Stimulated activated effector memory CD8-positive, alpha-beta T cell treated with anti-CD3 and anti-CD28 coated beads, Interleukin-12 subunit alpha, Interleukin-12 subunit beta, amount 100 ng/mL, for 72 hours (primary cell): ENCODE measurements around the gene TBC1D22A.
A peak's percentile ranks its signal among the peaks of the same experiment; 100 is the strongest.

Experiments
- ATAC-seq: fragments of 150-1000 bp; cut with Tn5 transposase; 2 replicates; pipeline ENCODE4 v1.10.0; 2021
- DNase-seq, 2 donors: peaks; one replicate each; pipeline ENCODE4 v3.0.0; 2021 to 2022; ENCODE audit warnings: low spot score in 2 of 2
- H3K27ac Mint-ChIP-seq: one replicate; pipeline ENCODE4 v1.8.0; 2022; ENCODE audit warnings: mild to moderate bottlenecking, mixed read lengths
- H3K36me3 Mint-ChIP-seq: one replicate; pipeline ENCODE4 v1.8.0; 2022; ENCODE audit warnings: mild to moderate bottlenecking, mixed read lengths
- H3K4me1 Mint-ChIP-seq: one replicate; pipeline ENCODE4 v1.8.0; 2022; ENCODE audit warnings: mixed read lengths
- H3K4me3 Mint-ChIP-seq: one replicate; pipeline ENCODE4 v1.8.0; 2022; ENCODE audit warnings: mild to moderate bottlenecking, mixed read lengths
- H3K9me3 Mint-ChIP-seq: one replicate; pipeline ENCODE4 v1.8.0; 2022; ENCODE audit warnings: mixed read lengths

TBC1D22A gene

DNA sequence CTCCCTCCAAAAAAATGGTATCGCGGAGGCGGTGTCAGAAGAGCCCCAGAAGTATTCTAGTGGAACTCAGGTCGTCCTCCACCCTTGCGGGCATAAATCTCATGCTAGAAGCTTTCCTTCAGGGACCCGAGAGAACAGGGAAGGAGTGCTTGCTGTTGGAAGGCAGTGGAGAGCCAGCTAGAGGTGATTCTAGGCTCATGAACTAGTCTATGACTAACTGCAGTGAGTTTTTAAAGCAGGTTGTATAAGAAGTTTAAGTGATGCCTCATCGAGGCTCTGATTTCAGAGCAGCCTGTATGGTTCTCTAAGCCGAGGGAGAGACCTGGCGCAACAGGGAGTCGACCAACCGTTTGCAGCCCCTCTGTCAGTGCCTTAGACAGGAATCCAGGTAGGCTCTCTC is 85.7 kb downstream of the TBC1D22A start:
- Mint-ChIP-seq H3K27ac (no peak overlapping the region), H3K36me3 (peaks cover 52% of the 10 kb centered on the region), H3K4me1 (peaks cover 73% of the 10 kb centered on the region), H3K9me3 (no peaks in the 10 kb centered on the region), H3K4me3 (no peak overlapping the region)
- no peak for DNase-seq
- ATAC-seq, result no peak

DNA sequence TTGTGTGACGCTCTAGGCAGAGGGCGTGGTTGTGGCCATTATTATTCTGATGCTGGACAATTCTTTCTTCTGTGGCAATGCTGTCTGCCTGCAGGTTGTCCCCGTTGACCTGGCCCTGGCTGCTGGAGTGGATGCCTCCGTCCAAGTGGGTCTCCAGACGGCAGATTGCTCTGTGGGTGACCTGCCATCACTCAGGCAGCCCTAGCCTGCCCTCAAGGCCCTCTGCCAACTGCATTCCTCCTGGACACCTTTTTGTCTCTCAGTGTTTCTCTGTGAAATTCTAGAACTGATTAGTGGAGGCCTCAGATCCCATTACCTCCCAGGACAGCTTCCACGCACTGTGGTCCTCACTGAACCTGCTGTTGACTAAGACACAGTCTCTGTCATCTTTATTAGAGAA is 86.7 kb downstream of the TBC1D22A start:
- Mint-ChIP-seq H3K9me3 (no peaks in the 10 kb centered on the region), H3K4me3 (no peak overlapping the region), H3K36me3 (peaks cover 55% of the 10 kb centered on the region), H3K4me1 (peaks cover 72% of the 10 kb centered on the region), H3K27ac (no peak overlapping the region)
- ATAC-seq (no peak), DNase-seq (no peak)

DNA sequence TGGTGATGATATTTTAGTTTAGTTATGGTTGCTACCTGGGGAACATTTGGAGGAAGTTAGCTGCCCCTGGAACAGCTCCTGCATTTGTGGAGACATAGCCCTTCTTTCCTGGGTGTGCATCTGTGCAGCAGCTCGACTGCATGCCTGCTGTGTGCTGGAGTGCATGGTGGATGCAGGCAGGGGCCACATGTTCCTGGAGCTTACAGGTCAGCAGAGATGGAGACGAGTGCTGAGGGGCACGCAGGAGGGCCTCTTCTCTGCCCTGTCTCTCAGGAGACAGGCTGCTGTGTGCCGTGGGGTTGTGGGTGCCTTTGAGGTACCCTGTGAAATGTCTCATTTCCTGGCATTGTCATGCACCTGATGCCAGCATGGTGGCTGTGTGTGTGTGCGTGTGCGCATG is 87.5 kb downstream of the TBC1D22A start:
- no peak overlapping the region for H3K27ac Mint-ChIP-seq
- ATAC-seq (no peak), DNase-seq (no peak)
- peaks cover 58% of the 10 kb centered on the region for H3K36me3 Mint-ChIP-seq
- no peaks in the 10 kb centered on the region for H3K9me3 Mint-ChIP-seq
- H3K4me3 Mint-ChIP-seq, result no peak overlapping the region
- H3K4me1 Mint-ChIP-seq, result peaks cover 70% of the 10 kb centered on the region

DNA sequence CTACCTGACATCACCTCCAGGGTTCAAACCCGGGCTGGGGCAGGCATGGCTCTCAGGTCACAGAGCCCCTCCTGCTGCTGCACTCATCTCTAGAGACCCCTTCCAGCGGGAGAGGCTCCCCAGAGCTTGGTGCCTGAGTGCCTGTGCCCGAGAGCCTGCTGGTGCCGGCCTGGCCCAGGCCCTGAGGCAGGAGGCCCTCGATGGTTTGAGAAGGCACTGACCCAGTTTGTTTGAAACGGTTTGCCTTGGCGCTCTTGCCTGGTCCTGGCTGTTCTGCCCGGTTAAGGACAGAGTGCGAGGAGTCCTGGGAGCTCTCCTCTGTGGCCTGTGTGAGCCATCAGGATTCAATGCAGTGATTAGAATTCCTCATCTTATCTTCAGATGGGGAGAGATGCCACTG is 88.9 kb downstream of the TBC1D22A start:
- Mint-ChIP-seq H3K27ac (peak overlapping the region; percentile 14), H3K9me3 (no peaks in the 10 kb centered on the region), H3K4me3 (no peak overlapping the region), H3K36me3 (peaks cover 55% of the 10 kb centered on the region), H3K4me1 (peaks cover 72% of the 10 kb centered on the region)
- no peak for ATAC-seq
- no peak for DNase-seq

DNA sequence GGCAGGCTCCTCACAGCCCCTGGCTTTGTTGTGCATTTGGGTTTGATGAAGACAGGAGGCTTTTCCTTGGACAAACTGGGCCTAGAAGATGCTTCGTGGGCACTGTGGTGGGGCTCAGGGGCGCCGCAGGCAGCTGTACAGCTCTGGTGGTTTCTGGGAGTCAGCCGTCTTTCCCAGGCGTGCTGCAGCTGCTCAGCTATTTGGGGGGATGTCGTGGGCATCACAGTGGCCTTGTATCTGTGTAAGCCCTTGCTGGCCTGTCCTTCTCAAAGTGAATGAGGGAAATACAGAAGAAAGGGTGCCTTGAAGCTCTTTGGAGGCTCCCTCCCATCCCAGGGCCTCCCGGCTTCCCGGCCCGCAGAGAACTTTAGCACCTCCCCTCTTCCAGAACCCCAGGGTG is 89.5 kb downstream of the TBC1D22A start:
- H3K27ac Mint-ChIP-seq, result peak overlapping the region; percentile 14
- ATAC-seq (no peak), DNase-seq (no peak)
- H3K4me3 Mint-ChIP-seq, result no peak overlapping the region
- H3K36me3 Mint-ChIP-seq, result peaks cover 48% of the 10 kb centered on the region
- H3K9me3 Mint-ChIP-seq, result no peaks in the 10 kb centered on the region
- peaks cover 66% of the 10 kb centered on the region for H3K4me1 Mint-ChIP-seq

DNA sequence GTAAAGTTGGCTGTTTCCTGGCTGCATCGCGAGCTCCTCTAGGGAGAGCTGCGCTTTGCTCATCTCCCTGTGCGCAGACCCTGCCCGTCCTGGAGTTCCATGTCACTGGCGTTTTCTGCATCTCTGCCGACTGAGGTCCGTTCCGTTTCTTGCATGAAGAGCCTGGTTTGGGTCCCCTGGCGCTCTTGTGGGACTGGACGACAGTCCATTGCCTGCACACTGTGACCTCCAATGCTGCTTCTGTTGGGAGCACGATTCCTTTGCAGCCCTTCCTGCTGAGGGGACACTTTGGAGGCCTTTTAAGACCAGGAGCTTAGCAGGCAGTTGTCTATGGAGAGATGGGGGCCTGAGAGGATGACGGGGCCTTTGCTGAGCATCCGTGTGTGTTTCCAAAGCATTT is 90.3 kb downstream of the TBC1D22A start:
- peaks cover 58% of the 10 kb centered on the region for H3K4me1 Mint-ChIP-seq
- peaks cover 40% of the 10 kb centered on the region for H3K36me3 Mint-ChIP-seq
- H3K4me3 Mint-ChIP-seq, result no peak overlapping the region
- DNase-seq (no peak), ATAC-seq (no peak)
- peak overlapping the region; percentile 14 for H3K27ac Mint-ChIP-seq
- no peaks in the 10 kb centered on the region for H3K9me3 Mint-ChIP-seq

DNA sequence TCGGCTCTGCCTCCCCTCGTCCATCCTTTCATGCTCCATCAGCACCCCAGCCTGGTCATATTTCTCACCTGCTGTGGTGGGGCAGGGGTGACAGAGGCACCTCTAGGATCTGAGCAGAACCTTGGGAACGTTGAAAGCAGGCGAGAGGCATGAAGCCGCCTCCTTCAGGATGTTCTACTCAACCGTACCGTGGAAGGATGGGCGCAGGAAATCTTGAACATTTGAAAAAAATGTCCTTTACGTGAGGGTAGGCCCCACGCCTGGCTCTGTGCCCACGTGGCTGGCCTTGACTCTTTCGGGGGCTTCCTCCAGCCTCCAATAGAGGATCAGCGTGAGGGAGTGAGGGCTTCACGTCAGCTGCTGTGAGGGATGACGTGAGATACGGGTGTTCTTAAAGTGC is 90.7 kb downstream of the TBC1D22A start:
- peaks cover 54% of the 10 kb centered on the region for H3K4me1 Mint-ChIP-seq
- H3K4me3 Mint-ChIP-seq, result no peak overlapping the region
- H3K36me3 Mint-ChIP-seq, result peaks cover 39% of the 10 kb centered on the region
- H3K9me3 Mint-ChIP-seq, result no peaks in the 10 kb centered on the region
- no peak overlapping the region for H3K27ac Mint-ChIP-seq
- ATAC-seq (no peak), DNase-seq (no peak)

DNA sequence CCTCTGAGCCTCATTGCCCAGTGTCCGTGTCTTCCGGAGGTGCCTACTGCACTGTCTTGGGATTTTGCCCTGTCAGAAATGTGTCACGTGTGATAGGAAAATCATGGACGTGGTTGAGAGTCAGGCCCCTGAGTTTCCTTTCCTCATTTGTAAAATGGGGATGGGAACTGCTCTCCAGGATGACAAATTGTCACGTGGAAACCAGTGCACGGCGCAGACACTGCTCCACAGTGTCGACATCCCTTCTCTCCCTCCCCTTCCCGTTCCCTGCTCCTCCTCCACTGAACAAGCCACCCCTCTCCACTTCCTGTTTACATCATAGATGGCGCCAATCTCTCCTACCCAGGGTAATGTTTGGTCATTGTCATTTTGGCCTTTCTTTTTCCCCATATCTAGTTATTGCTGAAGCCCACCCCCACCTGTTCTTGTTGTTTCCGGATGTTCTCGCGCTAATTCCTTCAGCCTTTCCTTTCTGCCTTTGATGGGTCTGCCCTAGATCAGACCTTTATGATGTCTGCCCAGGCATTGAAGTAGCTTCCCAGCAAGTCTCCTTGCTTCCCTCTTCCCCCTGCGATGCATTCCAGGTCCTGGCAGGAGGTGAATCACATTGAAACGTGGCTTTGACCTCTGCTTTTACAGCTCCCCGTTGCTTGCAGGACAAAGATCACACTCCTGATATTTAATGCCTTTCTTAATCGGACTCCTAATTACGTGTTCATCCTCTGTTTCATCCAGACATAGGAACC is 91.8 kb downstream of the TBC1D22A start:
- ATAC-seq (no peak), DNase-seq (no peak)
- Mint-ChIP-seq H3K27ac (peak overlapping the region; percentile 79), H3K9me3 (no peaks in the 10 kb centered on the region), H3K36me3 (peaks cover 28% of the 10 kb centered on the region), H3K4me3 (no peak overlapping the region), H3K4me1 (peaks cover 49% of the 10 kb centered on the region)

DNA sequence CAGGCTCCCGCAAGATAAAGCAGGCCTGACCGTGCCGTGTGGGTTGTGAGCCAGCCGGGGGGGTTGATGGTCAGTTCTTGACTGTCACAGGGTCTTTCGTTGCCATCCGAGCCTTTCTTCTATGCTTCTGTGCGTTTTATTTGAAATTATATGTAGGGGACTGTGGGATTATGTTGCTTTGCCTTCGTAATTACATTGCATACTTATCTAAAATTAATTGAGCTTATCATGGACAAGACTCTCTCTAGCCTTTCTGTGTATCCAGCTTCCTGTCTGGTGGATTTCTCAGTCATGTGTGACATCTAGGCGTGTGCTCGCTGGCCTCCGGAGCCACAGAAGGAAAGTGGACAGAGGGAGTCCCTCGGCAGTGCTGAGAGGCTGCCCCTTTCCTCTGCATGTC is 93.2 kb downstream of the TBC1D22A start:
- Mint-ChIP-seq H3K27ac (no peak overlapping the region), H3K9me3 (no peaks in the 10 kb centered on the region), H3K36me3 (peaks cover 15% of the 10 kb centered on the region), H3K4me3 (no peak overlapping the region), H3K4me1 (peaks cover 47% of the 10 kb centered on the region)
- ATAC-seq (no peak), DNase-seq (no peak)

DNA sequence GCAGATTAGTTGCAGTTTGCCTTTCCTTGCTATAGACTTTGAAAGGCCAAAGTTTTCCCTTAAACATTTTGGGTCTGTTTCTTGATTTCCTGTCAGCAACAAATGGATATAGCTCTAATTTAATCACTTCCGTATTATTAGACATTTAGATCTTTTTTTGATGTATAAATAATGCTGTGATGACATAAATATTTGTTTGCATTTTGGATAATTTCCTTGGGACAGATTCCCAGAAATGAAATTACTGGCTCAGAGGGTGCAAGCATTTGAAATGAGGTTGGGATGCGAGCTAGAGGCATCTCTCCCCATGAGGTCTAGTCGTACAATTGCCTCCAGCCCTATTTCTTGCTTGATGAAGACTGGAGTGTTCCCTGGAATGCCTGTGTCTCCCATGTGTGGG is 94.2 kb downstream of the TBC1D22A start:
- no peak overlapping the region for H3K27ac Mint-ChIP-seq
- no peak for ATAC-seq

DNA sequence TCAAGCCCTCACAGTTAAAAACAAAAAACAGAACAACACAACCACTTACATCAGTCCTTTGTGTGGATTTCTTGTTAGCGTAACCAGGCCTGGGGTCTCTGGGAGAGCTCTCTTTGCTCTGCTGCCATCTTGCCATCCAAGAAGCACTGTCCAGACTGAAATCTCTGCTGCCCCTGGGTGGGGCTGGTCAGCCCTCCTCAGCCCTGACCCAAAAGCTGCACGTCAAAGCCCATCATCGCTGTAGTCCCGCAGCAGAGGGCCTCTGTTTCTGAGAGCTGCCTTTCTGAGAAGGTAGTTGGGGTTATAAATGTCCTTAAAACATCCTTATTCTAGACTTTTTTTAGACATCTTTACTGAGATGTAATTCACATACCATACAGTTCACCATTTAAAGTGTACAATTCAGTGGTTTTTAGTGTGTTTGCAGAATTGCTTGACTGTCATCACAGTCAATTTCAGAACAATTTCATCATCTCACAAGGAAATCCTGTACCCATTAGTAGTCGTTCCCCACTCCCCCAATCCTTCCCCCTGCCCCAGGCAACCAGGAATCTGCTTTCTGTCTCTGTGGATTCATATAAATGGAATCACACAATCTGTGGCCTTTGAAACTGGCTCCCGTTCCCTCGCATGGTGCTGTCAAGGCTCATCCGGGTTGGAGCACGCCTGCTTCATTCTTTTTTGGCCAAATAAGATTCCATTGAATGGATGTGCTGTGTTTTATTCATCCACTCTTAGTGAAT is 94.9 kb downstream of the TBC1D22A start:
- Mint-ChIP-seq H3K4me3 (no peak overlapping the region), H3K36me3 (peaks cover 6% of the 10 kb centered on the region), H3K9me3 (no peaks in the 10 kb centered on the region), H3K27ac (no peak overlapping the region), H3K4me1 (peaks cover 43% of the 10 kb centered on the region)
- ATAC-seq (no peak), DNase-seq (peak in 1 of 2 donors; percentile 38)

More for the DNA sequence above, 94.2 kb downstream of the TBC1D22A start:
- no peak for DNase-seq
- Mint-ChIP-seq H3K4me3 (no peak overlapping the region), H3K36me3 (peaks cover 7% of the 10 kb centered on the region), H3K4me1 (peaks cover 40% of the 10 kb centered on the region), H3K9me3 (no peaks in the 10 kb centered on the region)

DNA sequence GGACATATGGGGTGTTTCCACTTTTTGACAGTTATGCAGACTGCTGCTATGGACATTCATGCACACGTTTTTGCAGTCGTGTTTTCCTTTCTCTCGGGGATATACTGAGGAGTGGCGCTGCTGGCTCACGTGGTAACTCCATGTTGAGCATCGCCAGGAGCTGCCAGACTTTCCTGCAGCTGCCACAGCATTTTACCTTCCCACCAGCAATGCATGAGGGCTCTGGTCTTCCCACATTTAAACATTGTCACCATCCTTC is 95.4 kb downstream of the TBC1D22A start:
- DNase-seq (peak in 1 of 2 donors; percentile 26), ATAC-seq (no peak)
- Mint-ChIP-seq H3K4me3 (no peak overlapping the region), H3K4me1 (peaks cover 41% of the 10 kb centered on the region), H3K9me3 (no peaks in the 10 kb centered on the region), H3K27ac (no peak overlapping the region), H3K36me3 (peaks cover 7% of the 10 kb centered on the region)

DNA sequence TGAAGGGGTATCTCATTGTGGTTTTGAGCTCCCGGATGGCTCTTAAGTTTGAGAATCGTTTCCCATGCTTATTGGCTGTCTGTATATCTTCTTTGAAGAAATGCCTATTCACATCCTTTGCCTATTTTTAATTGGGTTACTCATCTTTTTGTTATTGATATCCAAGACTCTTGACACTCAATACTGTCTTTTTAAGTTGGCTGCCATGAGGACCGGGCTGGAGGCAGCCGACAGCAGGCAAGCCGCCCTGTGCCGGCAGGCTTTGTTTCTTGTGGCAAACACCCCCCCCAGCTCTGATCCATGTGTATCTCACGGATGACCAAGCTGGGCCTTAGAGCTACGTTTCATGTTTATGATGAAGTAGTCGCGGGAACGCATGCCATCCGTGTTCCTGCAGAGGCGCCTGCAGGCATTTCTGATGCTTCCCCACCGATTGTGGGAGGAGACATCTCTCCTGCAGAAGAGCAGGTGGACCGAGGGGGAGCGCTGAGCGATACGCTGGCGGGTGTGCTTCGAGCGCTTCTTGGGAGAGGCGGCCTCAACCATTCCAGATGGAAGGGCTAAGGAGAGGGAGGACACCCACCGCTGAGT is 95.8 kb downstream of the TBC1D22A start:
- ATAC-seq (no peak), DNase-seq (peak in 1 of 2 donors; percentile 38)
- H3K9me3 Mint-ChIP-seq, result no peaks in the 10 kb centered on the region
- no peak overlapping the region for H3K27ac Mint-ChIP-seq
- no peak overlapping the region for H3K4me3 Mint-ChIP-seq
- H3K4me1 Mint-ChIP-seq, result peaks cover 36% of the 10 kb centered on the region
- H3K36me3 Mint-ChIP-seq, result peaks cover 11% of the 10 kb centered on the region

DNA sequence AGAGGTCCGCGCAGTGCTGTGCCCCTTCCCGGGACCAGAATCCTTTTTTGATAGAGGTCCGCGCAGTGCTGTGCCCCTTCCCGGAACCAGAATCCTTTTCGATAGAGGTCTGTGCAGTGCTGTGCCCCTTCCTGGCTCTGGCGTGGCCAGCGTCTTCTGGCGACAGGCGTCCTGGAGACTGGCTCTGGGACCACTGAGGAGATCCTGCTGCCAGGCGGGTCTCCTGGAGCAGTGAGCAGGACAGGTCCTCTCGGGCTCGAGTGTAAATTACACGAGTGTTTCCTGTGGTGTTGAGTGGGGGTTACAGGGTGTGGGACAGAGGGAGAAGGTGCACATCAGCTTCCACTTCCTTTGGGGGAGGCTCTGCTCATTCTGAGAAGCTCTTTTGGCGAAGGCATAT is 98.1 kb downstream of the TBC1D22A start:
- ATAC-seq, result no peak
- Mint-ChIP-seq H3K36me3 (peaks cover 15% of the 10 kb centered on the region), H3K27ac (no peak overlapping the region), H3K4me1 (peaks cover 24% of the 10 kb centered on the region), H3K4me3 (no peak overlapping the region), H3K9me3 (no peaks in the 10 kb centered on the region)
- DNase-seq, result peak in 1 of 2 donors; percentile 40

DNA sequence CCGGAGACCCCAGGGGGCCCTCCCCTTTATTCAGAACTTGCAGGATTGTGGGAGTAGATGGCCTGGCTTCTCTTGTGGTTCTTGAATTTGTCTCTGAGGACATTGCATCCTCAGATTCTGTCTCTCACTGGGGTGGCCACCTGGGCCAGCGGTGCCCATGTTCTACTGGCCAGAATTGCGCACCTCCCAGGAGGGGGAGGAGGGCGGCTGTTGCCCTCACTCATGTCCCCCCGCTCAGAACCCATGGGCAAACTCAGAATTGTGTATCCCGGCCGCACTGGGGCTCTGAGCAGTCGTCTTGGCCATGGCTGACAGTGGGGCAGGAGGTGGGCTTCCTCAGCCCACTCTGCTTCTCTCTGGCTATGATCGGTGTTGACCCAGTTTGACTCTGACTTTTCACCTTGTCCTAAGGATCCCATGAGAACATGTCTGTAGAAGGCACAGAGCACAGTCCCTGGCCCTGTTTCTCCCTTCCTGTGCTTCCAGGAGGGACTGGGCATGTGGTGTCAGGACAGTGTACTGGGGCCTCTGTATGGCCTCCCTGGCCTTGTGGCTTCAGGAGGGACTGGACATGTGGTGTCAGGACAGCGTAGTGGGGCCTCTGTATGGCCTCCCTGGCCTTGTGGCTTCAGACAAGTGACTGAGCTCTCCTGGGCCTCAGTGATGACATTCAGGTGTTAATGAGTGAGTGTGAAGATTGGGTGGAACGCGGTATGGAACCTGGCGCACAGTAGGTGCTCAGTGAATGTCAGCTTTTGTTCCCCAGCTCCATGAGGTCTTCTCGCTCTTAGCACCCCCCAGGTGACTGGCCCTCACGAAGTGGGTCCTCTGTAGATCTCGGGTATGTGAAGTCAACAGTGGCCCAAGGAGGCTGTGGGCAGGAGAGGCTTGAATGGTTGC is 99.3 kb downstream of the TBC1D22A start:
- ATAC-seq (no peak), DNase-seq (no peak)
- H3K9me3 Mint-ChIP-seq, result no peaks in the 10 kb centered on the region
- H3K4me3 Mint-ChIP-seq, result no peak overlapping the region
- peak overlapping the region; percentile 38 for H3K27ac Mint-ChIP-seq
- H3K4me1 Mint-ChIP-seq, result peaks cover 19% of the 10 kb centered on the region
- H3K36me3 Mint-ChIP-seq, result peaks cover 19% of the 10 kb centered on the region
